Gastroesophageal sphincter (tissue), 4 donors: ENCODE data around the gene FAM171A2. TPM values are rescaled to one million over a fixed set of nuclear protein-coding genes. Genes with fewer than 3 reads are reported as not detected.

Experiments
- ATAC-seq: fragments of 150-250 bp; one replicate; pipeline ENCODE4 v1.9.1; 2016; ENCODE audit warnings: mild to moderate bottlenecking, moderate library complexity
- H3K27ac ChIP-seq, 4 donors: fragments of 200-600 bp; sonication (generic) in 3 of 4; 1 replicate in 3 of 4; 2 replicates in 1 of 4; pipeline ENCODE4 v1.5.1; 2016 to 2019
- H3K27me3 ChIP-seq: fragments of 200-600 bp; sonication (generic); one replicate; pipeline ENCODE4 v1.5.1; 2019
- H3K36me3 ChIP-seq, 2 donors: fragments of 200-600 bp; sonication (generic); one replicate each; pipeline ENCODE4 v1.5.1; 2019; ENCODE audit warnings: control low read depth in 1 of 2
- H3K4me1 ChIP-seq, 3 donors: fragments of 200-600 bp; sonication (generic); 1 replicate in 2 of 3; 2 replicates in 1 of 3; pipeline ENCODE4 v1.5.1; 2016 to 2019; ENCODE audit warnings: control low read depth in 2 of 3
- H3K4me3 ChIP-seq, 2 donors: fragments of 200-600 bp; sonication (generic); one replicate each; pipeline ENCODE4 v1.5.1; 2019; ENCODE audit warnings: mild to moderate bottlenecking in 1 of 2, moderate library complexity in 1 of 2
- H3K9me3 ChIP-seq, 3 donors: fragments of 200-600 bp; sonication (generic); one replicate each; pipeline ENCODE4 v1.5.1; 2017 to 2019; ENCODE audit warnings: control low read depth in 2 of 3
- EP300 ChIP-seq: sonication (generic); formaldehyde crosslinking; IDR thresholded peaks from one replicate; pipeline ENCODE4 v1.6.1; 2017; ENCODE audit warnings: antibody characterized with exemption, mild to moderate bottlenecking
- POLR2A ChIP-seq, 2 donors: fragments of 450-650 bp; IDR thresholded peaks; one replicate each; pipeline ENCODE4 v1.6.1; 2017; ENCODE audit warnings: antibody characterized with exemption in 2 of 2, mild to moderate bottlenecking in 2 of 2, moderate library complexity in 1 of 2
- POLR2AphosphoS5 ChIP-seq: sonication (generic); formaldehyde crosslinking; IDR thresholded peaks from one replicate; pipeline ENCODE4 v1.6.1; 2017; ENCODE audit warnings: antibody characterized with exemption
- WGBS, 2 donors: methylation state at CpG; one replicate each; pipeline ENCODE4 v1.1.5; 2018; ENCODE audit warnings: low coverage in 1 of 2; 5-methylcytosine and 5-hydroxymethylcytosine counted together
- total RNA-seq, 4 donors: library from RNA; depleted of rRNA; stranded (reverse); fragments of >200 nt; gene quantifications; one replicate each; pipeline ENCODE4 v1.1.0, GENCODE V29; 2016
- TF ChIP-seq, protein P1 (sequence below), 4 experiments: fragments of 200-600 bp in 2 of 4; fragments of 450-650 bp in 2 of 4; sonication (generic) in 1 of 4; IDR thresholded peaks; one replicate each; pipeline ENCODE4 v1.5.1; 2017 to 2019; ENCODE audit warnings: antibody characterized with exemption in 4 of 4, mild to moderate bottlenecking in 2 of 4, moderate library complexity in 2 of 4

The FAM171A2 gene
- total RNA-seq, 4 donors from 2014 or later: 0.50 to 3.0 (median 2.3) TPM; not detected in 1

DNA sequence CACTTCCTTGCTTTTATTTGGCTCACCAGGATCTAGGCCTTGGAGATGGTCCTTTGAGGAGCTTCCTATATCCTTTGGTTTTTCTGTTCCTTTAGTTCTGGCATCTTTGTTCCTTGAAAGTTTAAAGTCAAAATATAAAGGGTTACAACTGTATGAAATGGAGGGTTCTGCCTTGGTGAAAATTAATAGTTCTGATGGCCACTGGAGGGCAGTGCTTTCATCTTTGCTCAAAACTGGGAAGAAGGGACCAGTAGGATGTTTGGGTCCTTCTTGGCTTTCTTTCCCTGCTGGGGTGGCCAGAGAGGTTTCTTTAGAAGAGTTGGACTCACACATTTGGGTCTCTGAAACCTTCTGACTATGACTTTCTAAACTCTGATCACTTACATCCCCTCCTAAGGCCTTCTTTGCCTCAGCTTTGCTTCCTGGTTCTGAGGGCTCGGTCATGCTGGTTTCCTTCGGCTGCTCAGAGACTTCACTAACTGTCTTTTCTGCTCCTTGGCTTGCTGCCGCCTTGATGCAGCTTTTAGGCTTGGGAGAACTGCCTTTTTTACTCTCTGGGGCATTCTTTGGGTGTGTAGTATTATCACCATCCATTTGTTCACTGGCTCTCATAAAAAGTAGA is 36.7 kb upstream of the FAM171A2 start:
- Histone ChIP-seq H3K4me3 (no peak overlapping the region), H3K36me3 (peaks cover 0 to 87% of the 10 kb centered on the region in 2 donors), H3K27me3 (no peaks in the 10 kb centered on the region), H3K9me3 (no peaks in the 10 kb centered on the region), H3K4me1 (no peaks in the 10 kb centered on the region), H3K27ac (no peak overlapping the region)
- ATAC-seq: no peak
- WGBS, 2 donors: 72 to 100% methylated on average over 2 to 3 of the region's 3 CpGs
- no peak for TF ChIP-seq POLR2AphosphoS5
- no peak for TF ChIP-seq EP300
- TF ChIP-seq, protein P1, sequence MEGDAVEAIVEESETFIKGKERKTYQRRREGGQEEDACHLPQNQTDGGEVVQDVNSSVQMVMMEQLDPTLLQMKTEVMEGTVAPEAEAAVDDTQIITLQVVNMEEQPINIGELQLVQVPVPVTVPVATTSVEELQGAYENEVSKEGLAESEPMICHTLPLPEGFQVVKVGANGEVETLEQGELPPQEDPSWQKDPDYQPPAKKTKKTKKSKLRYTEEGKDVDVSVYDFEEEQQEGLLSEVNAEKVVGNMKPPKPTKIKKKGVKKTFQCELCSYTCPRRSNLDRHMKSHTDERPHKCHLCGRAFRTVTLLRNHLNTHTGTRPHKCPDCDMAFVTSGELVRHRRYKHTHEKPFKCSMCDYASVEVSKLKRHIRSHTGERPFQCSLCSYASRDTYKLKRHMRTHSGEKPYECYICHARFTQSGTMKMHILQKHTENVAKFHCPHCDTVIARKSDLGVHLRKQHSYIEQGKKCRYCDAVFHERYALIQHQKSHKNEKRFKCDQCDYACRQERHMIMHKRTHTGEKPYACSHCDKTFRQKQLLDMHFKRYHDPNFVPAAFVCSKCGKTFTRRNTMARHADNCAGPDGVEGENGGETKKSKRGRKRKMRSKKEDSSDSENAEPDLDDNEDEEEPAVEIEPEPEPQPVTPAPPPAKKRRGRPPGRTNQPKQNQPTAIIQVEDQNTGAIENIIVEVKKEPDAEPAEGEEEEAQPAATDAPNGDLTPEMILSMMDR (IDR thresholded peaks at IDR 0.05): peak in 3 of 4 experiments; percentile 30 to 42 (median 35)

DNA sequence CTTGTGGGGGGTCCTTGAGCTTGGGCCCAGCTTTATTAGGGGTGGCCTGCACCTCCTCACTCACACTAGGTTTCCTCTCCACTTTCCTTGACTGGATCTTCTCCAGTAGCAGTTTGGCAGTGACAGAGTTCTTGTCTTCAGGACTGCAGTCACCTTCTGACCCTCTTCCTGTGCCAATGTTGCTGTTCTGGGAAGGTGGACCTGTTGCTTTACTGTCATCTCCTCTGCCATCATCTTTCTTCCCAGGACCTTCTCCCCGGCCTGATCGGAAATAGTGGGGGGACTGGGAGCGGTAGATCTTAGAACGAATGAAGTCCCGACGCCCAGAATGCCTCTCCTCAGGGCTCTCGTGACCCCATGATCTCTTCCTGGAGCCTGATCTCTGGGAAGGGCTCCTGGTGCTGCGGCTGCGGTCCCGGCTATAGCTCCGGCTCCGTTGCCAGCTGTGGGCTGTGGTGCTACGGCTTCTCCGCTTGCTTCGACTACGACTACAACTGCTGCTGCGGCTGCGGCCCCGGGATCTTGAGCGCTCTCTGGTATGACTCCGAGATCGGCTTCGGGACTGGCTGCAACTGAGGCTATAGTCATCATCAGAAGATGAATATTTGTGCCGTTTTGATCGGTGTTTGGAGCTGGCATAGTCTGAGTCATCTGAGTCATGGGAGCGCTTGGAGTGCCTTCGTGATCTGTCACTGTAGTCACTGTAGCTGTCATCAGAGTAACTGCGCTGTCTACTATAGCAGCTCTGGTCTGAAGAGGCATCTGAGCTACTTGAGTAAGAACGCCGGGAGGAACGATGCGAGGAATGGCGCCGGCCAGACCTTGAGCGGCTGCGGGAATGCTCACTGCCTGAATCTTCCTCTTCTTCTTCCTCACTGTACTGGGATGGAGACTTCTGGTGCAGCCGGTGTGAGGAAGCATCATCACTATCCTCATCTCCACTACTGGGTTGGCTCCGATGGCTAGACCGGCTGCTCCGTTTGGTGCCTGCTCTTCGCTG is 35.3 kb upstream of the FAM171A2 start:
- peaks cover 0 to 74% of the 10 kb centered on the region in 2 donors for H3K36me3 ChIP-seq

DNA sequence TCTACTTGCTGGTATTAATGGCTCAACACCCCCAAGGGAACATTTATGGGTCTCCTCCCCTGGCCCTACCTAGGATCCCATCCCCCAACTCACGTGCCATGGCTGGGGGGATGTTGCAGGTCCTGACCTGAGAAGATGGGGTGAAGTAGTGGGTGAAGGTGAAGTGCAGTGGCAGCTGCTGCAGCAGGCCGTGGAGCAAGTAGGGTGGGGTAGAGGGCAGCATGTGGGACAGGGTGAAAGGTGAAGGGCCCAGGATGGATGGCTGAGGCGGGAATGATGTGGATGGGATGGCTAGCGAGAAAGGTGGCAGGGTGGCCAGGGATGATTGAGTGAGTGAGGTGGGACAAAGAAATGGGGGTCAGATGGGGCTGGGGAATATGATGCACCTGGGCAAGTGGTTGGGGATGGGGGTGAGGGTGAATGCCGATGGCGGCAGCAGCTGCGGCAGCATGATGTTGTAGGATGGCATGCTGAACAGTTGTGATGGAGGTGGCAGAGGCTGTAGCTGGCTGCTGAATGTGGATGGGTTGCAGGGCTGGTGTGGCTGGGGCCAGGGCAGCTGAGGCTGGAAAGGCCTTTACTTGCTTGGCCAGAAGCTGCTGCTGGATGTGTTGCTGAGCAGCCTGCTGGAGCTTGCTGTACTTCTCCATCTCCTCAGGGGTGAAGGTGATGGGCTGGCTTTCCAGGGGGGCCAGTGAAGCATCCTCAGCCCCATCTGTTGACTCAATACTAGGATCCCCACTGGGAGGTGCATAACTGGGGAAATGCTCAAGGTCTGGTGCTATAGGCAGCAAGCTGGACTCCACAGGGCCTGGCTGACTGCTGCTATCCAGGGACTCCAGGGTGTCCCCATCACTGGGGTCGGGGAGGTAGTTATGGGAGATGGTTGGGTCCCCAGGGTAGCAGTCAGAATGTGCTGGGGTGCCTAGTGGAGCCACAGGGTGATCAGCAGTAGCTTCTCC is 34.1 kb upstream of the FAM171A2 start:
- Histone ChIP-seq H3K4me3 (no peak overlapping the region), H3K27ac (no peak overlapping the region), H3K9me3 (no peaks in the 10 kb centered on the region), H3K27me3 (no peaks in the 10 kb centered on the region), H3K4me1 (no peaks in the 10 kb centered on the region), H3K36me3 (peaks cover 0 to 62% of the 10 kb centered on the region in 2 donors)
- ATAC-seq: no peak
- 88 to 97% methylated on average over 6 of the region's 8 CpGs for WGBS, 2 donors
- TF ChIP-seq EP300: no peak

More for the DNA sequence above, 35.3 kb upstream of the FAM171A2 start:
- Histone ChIP-seq H3K27ac (no peak overlapping the region), H3K27me3 (no peaks in the 10 kb centered on the region), H3K9me3 (no peaks in the 10 kb centered on the region), H3K4me1 (no peaks in the 10 kb centered on the region), H3K4me3 (no peak overlapping the region)
- WGBS, 2 donors: 91% methylated on average over 14 of the region's 41 CpGs; no CpG with 5 or more reads in 1 of the 2 donors
- no peak for ATAC-seq
- TF ChIP-seq POLR2A (IDR thresholded peaks at IDR 0.05) (no peak), POLR2AphosphoS5 (no peak), EP300 (no peak)
- TF ChIP-seq, protein P1 (IDR thresholded peaks at IDR 0.05): no peak

DNA sequence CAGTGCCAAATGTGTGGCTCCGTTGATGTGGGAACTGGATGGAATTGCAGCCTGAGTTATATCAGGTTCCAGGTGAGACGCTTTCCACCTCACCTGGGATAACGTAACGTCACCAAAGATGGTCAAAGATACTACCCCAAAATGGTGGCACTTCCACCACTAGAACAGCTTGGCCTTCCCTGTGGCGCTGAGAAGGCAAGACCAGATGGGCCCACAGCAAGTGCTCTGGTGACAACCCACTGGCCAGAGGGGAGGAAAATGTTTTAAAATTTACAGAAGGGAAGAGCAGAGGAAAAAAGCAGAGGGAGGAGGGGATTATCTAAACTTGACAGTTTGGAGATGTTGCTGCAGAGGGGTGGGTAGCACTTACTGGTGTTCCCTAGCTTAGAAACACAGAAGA is 33.3 kb upstream of the FAM171A2 start:
- WGBS, 2 donors: 94% methylated on average over 5 of the region's 5 CpGs; no CpG with 5 or more reads in 1 of the 2 donors
- no peaks in the 10 kb centered on the region for H3K4me1 ChIP-seq
- no peak overlapping the region for H3K27ac ChIP-seq
- H3K9me3 ChIP-seq: no peaks in the 10 kb centered on the region
- no peak for ATAC-seq
- no peak overlapping the region for H3K4me3 ChIP-seq
- TF ChIP-seq, protein P1 (IDR thresholded peaks at IDR 0.05): no peak
- TF ChIP-seq EP300 (no peak), POLR2AphosphoS5 (no peak), POLR2A (IDR thresholded peaks at IDR 0.05) (no peak)
- H3K27me3 ChIP-seq: no peaks in the 10 kb centered on the region
- H3K36me3 ChIP-seq: peaks cover 0 to 54% of the 10 kb centered on the region in 2 donors

DNA sequence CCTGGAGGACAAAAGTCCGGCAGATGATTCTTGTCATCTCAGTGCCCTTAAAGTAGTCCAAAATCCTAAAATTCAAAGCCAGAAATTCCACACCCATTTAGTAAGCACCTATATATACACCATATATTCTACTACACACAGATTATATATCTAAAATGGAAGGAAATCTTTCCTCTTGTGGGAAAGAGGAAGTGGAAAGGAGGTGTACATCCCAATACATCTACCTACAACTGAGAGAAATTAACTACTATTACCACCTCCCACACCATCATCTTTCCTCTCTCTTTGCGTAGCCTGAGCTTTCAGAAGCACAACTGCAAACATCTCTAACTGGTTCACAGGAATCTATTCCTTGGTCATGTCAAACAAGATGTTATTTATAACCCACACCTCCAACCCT is 31.2 kb upstream of the FAM171A2 start:
- H3K4me3 ChIP-seq: no peak overlapping the region
- H3K4me1 ChIP-seq: no peaks in the 10 kb centered on the region
- H3K9me3 ChIP-seq: no peaks in the 10 kb centered on the region
- no peak for ATAC-seq
- 100% methylated on average over 2 of the region's 2 CpGs for WGBS, 2 donors
- TF ChIP-seq EP300: no peak
- no peak for TF ChIP-seq POLR2AphosphoS5
- TF ChIP-seq, protein P1 (IDR thresholded peaks at IDR 0.05): no peak
- no peaks in the 10 kb centered on the region for H3K27me3 ChIP-seq
- H3K27ac ChIP-seq: no peak overlapping the region
- peaks cover 0 to 32% of the 10 kb centered on the region in 2 donors for H3K36me3 ChIP-seq
